CD1c-positive myeloid dendritic cell (primary cell): ENCODE results near the gene RITA1.
A peak's percentile ranks its signal among the peaks of the same experiment; 100 is the strongest.
"Not testable (repeated sequence)": the region's sequence is repeated elsewhere in the genome, so short reads cannot be mapped to it uniquely, and the experiment has no call there.

ENCODE experiments used
- DNase-seq: peaks from one replicate; pipeline ENCODE4 v3.0.0-alpha.2; 2016; ENCODE audit errors: extremely low spot score

Gene RITA1, protein sequence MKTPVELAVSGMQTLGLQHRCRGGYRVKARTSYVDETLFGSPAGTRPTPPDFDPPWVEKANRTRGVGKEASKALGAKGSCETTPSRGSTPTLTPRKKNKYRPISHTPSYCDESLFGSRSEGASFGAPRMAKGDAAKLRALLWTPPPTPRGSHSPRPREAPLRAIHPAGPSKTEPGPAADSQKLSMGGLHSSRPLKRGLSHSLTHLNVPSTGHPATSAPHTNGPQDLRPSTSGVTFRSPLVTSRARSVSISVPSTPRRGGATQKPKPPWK

DNA sequence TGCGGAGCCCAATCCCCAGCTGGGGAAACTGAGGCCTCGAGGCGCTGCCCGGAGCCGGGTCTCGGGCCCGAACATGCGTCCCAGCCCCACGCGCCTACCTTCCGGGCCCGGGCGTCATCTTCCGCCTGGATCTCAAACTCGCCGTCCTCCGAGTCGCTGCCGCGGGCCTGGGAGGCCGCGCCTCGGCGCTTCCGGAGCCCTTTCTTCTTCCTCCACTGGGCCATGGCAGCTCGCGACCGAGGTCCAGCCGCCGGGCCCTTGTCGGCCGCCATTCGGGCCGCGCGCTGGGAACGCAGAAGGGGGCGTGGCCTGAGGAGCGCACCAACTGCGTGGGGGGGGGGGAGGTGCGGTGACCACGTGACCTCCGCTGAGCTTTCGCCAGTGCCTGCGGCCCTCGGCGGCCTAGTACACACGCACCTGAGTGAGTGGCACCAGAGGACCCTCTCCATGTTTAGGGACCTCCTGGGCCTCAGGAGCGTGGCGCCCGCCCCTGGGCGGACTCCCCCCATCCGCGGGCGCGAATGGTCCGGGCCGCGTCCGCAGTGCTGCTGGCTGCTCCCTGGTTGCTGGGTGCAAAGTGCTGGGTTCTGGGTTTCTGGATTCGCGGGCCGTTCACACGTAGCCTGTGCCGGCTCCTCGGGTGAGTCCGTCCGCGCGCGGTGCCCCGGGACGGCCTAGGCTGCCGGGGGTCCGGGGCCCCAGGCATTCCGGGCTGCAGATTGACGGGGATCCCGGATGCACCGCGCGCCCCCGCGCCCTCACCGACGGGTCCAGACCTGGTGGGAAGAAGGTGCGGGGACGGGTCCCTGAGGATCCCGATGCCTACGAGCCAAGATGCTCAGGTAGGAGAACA lies at the start of gene RITA1, which contains the start of gene DDX54:
RITA1 (plus strand) TSS at position 542 of the 853 bp plus-strand sequence. CDS start 1,026 bp downstream, outside the sequence.
DDX54 (minus strand) TSS at position 299 of the 853 bp plus-strand sequence; CDS start at position 272, 27 bp downstream.
- peak; percentile 85 for DNase-seq

DNA sequence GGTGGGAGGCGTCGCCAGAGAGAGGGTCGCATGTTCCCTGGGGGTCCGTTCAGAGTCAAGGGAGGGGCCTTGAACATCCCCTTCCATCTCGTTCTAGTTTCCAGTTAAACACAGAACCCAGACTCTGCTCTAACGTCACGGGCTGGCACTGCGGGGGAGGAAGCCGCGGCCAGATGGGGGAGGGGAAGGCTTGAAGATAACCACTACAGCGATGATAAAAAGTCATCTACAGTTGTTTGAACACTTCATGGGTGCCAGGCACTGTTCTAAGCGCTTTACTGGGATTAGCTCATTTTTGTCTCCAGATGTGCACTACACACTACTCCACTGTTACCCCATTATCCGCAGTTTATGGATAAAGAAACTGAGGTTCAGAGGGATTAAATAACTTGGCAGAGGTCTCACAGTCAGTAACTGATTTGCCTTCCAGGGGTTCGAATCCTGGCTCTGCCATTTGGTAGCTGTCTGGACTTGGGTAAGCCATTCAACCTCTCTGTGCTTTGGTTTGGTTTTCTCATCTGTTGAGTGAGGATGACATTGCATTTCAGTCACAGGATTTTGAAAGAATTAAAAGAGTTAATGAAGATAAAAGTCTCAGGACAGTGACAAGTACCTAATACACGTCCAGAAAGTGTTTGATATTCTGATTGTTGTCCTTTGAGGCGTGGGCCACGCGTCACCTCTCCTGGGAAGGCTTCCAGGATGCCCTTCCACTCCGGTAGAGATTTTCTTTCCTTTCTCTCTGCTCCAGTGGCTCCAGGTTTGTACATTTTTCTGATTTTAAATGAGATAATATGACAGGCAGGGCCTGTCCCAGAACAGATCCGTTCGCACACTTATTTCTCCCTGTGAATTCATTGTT lies 49.2 kb upstream of the RITA1 start:
- peak; percentile 86 for DNase-seq

DNA sequence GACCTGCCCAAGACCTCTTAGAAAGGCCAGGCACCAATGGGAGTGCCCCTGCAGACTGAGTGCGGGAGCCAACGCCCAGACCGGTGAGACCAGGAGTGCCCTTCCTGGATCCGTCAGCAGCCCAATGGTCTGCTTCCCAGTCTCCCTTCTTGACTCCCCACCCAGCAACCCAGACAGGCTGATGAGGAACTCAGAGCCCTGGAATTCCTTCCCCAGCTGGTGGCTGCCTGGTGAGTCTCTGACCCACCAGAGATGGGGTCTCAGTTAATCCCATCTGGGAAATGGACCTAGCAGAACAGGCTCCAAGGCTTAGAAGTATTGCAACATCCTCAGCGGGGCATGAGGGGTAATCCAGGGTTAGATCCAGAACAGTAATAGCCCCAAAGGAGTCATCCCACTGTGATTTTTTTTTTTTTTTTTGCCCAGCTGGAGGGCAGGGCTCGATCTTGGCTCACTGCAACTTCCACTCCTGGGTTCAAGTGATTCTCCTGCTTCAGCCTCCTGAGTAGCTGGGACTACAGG lies 48.5 kb upstream of the RITA1 start:
- DNase-seq: peak; percentile 10

DNA sequence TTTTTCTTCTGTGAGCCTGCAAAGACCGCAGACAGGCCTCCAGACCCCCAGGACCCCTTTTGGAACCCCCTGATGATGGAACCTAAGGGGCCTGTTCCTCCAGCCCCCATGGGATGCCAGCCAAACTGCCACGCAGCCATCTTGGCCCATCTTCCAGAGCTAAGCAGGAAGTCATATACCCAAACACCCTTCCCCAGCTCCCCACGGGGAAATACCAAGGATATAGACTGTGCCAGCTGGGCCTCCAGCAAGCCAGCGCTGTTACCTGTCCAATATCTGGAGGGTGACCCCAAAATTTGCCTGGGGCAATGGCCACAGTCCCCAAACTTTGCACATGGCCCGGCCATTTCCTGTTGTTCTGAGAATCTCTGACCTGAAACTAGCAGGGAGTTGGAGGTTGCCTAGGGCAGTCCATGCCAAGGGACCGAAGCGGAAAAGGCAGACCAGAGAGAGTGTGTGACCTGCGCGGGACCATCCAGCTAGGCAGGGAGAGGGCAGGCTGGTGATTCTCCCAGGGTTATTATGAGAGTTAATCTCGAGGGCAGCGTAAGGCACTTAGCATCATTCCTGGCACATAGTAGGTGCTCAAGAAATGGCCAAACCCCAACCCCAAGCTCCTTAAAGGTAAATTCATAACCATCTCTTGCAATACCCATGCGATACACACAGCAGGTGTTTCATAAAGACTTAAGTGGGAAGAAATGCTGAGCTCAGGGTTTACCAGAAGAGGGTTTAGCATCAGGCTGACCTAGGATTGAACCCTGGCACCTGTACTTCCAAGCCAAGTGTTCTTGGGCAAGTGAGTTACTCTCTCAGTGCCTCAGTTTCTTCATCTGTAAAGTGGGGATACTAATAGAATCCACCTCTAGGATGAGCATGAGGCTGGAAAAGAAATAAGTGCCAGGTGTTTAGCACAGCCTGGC lies 47.4 kb upstream of the RITA1 start:
- DNase-seq: no peak

DNA sequence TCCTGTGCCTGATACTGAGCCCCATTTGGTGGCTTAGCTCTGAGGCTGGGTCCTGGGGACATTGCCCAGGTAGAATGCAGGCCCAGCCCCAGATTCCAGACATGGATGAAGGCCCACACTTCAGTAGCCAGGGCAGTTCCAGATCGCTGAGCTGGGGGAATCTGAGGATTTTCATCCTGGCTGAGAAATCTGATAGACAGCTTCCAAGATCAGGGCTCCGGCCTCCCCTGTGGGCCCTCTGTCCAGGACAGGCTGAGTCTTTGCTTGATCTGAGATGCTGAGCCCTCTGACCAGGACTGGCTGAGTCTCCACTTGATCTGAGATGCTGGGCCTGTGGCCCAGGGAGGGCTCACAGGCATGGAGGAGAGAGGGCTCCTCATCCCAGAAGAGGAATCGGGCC lies 46.7 kb upstream of the RITA1 start:
- no peak for DNase-seq

DNA sequence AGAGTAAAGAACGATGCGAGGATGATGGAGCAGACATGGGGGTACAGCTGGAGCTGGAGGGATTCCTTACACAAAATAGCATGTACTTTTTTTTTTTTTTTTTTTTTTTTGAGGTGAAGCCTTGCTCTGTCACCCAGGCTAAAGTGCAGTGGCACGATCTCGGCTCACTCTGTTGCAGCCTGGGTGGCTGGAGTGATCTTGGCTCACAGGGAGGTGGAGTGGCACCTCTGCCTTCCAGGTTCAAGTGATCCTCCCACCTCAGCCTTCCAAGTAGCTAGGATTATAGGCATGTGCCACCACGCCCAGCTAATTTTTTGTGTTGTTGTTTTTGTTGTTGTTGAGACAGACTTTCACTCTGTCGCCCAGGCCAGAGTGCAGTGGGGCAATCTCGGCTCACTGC lies 44.8 kb upstream of the RITA1 start:
- DNase-seq: no peak

DNA sequence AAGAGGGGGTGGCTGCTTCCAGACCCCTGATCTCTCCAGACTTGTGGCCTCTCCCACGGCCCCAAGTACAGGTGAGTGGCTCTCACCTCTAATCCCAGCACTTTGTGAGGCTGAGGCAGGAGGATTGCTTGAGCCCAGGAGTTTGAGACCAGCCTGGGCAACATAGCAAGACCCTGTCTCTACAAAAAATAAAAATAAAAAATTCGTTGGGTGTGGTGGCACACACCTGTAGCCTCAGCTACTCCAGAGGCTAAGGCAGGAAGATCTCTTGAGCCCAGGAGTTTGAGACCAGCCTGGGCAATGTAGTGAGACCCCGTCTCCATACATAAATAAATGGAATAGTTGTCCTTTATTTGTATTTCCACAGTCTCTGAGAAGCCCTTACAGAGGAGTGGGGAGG lies 43.8 kb upstream of the RITA1 start:
- not testable (repeated sequence) for DNase-seq

DNA sequence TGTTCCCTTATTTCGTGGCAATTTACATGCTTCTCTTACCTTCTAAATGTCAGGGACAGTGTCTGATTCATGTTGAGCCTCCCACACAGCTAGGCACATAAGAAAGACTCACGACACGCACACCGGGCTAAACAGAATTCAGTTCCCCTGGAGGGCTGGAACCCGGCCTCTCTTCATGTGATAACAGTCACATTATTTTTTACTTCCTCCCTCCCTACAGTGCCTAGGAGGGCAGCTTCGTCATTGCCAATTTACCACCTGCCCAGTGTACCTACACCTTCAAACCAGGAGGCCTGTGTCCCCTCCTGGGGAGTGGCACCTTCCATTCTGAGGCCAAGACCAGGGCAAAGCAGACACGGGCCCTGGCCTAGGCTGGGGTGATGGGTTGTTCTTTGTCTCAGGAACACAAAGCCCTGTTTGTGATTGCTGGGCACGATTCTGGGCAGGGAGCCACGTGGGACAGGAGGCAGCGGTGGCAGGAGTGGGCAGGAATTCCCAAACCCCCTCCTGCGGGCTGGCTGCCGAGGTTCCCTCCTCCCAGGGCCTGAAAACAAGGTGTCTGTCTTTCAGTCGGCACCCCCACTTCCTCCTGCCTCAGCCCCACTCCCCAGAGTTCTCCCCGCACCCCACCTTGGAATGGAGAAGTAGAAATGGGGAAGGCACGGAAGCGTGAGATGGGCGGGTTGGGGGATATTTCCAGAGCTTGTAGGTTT lies 43.2 kb upstream of the RITA1 start:
- DNase-seq: peak; percentile 95

DNA sequence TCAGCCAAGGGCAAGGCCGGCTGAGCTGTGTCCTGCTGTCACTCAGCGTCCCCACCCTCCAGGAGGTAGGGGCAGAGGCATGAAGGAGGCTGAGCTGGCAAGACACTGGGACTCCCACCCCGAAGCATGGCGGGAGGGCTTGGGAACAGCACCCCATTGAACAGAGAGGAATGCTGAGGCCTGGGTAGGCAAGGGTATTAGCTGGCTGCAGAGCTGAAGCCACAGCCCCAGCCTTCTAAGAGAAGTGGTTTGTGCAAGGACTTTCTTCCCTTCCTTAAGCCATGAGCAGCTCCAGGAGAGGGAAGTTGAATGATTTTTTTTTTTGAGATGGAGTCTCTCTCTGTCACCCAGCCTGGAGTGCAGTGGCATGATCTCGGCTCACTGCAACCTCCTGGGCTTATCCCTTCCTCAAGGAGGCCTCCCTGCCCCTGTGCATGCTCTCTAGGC lies 42.6 kb upstream of the RITA1 start:
- peak; percentile 76 for DNase-seq

DNA sequence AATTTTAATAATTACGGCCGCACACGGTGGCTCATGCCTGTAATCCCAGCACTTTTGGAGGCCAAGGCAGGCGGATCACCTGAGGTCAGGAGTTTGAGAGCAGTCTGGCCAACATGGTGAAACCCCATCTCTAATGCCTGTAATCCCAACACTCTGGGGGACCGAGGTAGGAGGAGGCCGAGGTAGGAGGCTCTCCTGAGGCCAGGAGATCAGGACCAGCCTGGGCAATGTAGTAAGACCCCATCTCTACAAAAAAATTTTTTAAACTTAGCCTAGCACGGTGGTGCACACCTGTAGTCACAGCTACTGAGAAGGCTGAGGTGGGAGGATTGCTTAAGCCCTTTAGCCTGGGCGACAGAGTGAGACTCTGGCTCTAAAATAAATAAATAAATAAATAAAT lies 41.6 kb upstream of the RITA1 start:
- DNase-seq: no peak

DNA sequence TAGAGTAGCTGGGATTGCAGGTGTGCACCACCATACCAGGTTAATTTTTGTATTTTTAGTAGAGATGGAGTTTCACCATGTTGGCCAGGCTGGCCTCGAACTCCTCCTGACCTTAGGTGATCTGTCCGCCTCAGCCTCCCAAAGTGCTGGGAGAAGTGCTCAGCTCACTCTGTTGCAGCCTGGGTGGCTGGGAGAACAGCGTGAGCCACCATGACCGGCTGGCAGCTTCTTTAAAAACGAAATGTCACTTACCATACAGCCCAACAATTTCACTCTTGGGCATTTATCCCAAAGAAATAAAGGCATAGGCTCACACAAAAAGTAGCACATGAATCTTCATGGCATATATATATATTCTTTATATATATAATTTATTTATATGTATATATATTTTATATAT lies 40.7 kb upstream of the RITA1 start:
- no peak for DNase-seq

DNA sequence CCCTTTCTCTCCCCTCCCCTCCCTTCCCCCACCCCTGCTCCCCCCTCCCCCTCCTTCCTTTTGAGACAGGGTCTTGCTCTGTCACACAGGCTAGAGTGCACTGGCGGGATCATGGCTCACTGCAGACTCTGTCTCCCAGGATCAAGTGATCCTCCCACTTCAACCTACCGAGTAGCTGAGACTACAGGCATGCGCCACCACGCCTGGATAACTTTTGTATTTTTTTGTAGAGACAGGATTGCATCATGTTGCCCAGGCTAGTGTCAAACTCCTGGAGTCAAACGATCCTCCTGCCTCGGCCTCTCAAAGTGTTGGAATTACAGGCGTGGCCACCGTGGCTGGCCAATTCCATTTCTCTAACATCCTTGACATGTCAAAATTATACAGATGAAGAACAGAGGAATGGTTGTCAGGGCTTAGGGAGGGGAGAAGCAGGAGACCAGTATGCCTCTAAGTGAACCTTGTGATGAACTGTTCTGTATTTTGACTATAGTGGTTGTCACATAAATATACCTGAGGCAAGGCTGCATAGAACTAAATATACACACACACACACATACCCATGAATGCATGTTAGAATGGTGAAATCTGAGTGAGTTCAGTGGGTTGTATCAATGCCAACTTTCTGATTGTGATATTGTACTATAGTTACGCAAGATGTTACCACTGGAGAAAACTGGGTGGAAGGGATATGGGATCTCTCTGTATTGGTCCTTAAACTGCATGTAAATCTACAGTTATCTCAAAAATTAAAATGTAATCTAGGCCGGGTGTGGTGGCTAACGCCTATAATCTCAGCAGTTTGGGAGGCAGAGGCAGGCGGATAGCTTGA lies 39.6 kb upstream of the RITA1 start:
- no peak for DNase-seq

DNA sequence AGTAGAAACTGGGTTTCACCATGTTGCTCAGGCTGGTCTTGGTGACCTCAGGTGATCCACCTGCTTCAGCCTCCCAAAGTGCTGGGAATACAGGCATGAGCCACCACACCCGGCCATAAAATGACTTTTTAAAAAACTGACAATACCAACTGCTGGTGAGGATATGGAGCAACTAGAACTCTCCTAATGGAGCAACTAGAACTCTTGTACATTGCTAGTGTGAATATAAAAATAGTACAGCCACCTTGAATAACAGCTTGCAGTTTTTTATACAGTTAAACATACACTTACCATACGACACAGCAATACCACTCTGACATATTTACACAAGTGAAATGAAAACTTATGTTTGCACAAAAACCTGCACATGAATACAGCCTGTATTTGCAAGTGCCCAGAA lies 38.5 kb upstream of the RITA1 start:
- no peak for DNase-seq

DNA sequence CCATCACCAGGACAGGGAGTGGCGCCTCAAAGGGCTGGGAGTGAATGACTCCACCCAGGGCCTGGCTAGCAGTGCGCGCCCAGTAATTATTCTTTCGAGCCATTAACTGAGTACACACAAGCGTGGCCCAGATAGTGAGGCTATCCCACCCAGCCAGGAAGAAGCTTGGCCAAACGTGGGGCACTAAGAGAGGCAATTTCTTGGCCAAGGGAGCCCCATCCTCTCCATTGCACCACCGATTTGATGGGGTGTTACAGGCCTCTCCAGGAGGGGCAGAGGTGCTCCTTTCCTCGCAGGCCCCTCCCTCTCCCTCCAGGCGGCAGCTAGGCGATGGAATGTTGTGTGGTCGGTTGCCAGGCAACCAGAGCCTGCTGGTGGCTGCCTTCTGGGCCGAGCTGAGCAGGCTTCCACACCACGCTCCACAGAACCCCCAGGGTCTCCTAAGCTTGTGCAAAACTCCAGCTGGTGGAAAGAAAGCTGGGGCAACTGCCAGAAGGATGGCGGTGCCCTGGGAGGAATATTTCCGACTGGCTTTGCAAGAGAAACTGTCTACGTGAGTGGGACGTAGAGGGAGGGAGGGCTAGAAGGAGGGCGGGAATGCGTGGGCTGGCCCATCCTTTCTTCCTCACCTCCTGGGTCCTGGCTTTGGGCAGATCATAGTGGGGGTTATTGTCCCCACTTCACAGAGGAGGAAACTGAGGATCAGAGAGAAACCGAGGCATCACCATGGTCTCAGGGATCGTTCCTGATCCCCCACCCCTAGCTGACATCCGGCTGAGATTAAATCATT lies 36.0 kb upstream of the RITA1 start, which contains the start of gene CFAP73:
CFAP73 (plus strand) TSS at position 364 of the 790 bp plus-strand sequence; CDS start at position 498, 134 bp downstream.
- peak; percentile 52 for DNase-seq

DNA sequence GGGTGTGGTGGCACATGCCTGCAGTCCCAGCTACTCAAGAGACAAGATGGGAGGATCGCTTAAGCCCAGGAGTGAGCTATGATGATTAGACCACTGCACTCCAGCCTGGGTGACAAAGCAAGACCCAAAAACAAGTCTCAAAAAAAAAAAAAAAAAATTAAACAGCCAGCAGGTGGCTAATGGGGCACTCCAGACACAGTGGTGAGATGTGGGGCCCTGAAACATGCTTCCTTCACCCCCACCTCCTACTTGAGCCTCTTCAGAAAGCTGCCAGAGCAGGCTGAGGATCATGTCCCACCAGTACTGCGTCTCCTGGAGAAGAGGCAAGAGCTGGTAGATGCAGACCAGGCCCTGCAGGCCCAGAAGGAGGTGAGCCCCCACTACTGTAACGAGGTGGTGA lies 33.9 kb upstream of the RITA1 start:
- no peak for DNase-seq

DNA sequence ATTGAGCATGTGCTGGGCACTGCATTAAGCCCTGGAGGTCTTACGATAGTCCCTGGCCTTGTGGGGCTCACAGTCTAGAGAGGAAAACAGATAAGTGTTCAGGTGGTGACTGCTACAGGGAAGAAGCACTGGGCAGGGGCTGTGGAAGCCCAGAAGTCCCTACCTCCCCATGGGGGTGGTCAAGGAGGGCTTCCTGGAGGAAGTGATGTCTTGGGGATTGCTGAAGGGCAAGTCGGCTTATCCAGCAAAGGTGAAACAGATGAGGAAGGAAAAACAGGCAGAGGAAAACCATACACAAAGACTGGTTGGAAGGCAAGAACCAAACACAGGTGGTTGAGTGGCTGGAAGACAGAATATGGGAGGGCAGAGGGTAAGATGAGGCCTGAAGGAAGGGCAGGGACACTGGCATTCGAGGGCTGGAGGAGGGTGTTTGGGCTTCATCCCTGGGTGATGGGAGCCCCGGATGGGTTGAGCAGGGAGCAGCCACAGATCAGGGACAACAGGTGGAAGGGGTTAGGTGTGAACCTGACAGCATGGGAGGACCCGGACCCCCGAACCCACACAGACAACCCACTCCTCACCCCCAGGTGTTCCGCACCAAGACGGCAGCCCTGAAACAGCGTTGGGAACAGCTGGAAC lies 33.2 kb upstream of the RITA1 start:
- no peak for DNase-seq
